GM19240 (cell line): Measurements from ENCODE around the gene ALDH18A1.

Experiments
- DNase-seq: peaks from one replicate; pipeline ENCODE4 v3.0.0; 2011; ENCODE audit warnings: low spot score; ENCODE audit not compliant: insufficient read length

Gene ALDH18A1

GRCh38 chr10:95579835-95580535 is 76.5 kb downstream of the ALDH18A1 start:
- no peak for DNase-seq

- DNase-seq: no peak
These were observed 77.2 kb downstream of the ALDH18A1 start for GRCh38 chr10:95579292-95579691.

- no peak for DNase-seq
These were observed 77.9 kb downstream of the ALDH18A1 start for GRCh38 chr10:95578619-95579018.

GRCh38 chr10:95574649-95575365 is 81.7 kb downstream of the ALDH18A1 start:
- DNase-seq: no peak

GRCh38 chr10:95573964-95574604 is 82.4 kb downstream of the ALDH18A1 start:
- DNase-seq: no peak

- DNase-seq: no peak
These were observed 83.0 kb downstream of the ALDH18A1 start for GRCh38 chr10:95573527-95573926.

GRCh38 chr10:95572131-95572820 is 84.2 kb downstream of the ALDH18A1 start:
- no peak for DNase-seq

- no peak for DNase-seq
These were observed 85.1 kb downstream of the ALDH18A1 start for GRCh38 chr10:95571390-95571789.

GRCh38 chr10:95569368-95569767 is 87.1 kb downstream of the ALDH18A1 start:
- DNase-seq: no peak

- no peak for DNase-seq
These were observed 88.4 kb downstream of the ALDH18A1 start for GRCh38 chr10:95567903-95568630.

GRCh38 chr10:95566136-95566535 is 90.4 kb downstream of the ALDH18A1 start:
- DNase-seq: no peak

GRCh38 chr10:95565336-95565735 is 91.2 kb downstream of the ALDH18A1 start:
- DNase-seq: no peak

- DNase-seq: no peak
These were observed 92.2 kb downstream of the ALDH18A1 start for GRCh38 chr10:95564291-95564690.

- DNase-seq: no peak
These were observed 94.1 kb downstream of the ALDH18A1 start for GRCh38 chr10:95562341-95562965.

GRCh38 chr10:95561864-95562177 is 94.7 kb downstream of the ALDH18A1 start:
- DNase-seq: no peak

GRCh38 chr10:95561177-95561863 is 95.2 kb downstream of the ALDH18A1 start, which contains the start of gene SORBS1:
TSS of gene SORBS1 (minus strand) at chr10:95561371. CDS start at chr10:95441135, 120,236 bp downstream.
- DNase-seq: peak; percentile 96

- peak; percentile 35 for DNase-seq
These were observed 96.0 kb downstream of the ALDH18A1 start for GRCh38 chr10:95560278-95561176.

GRCh38 chr10:95559896-95560277 is 96.6 kb downstream of the ALDH18A1 start:
- DNase-seq: no peak

- DNase-seq: no peak
These were observed 97.0 kb downstream of the ALDH18A1 start for GRCh38 chr10:95559471-95559870.
